ENCODE data around the gene MYCT1.
A peak's percentile ranks its signal among the peaks of the same experiment; 100 is the strongest.

Gene MYCT1

GRCh38 chr6:152723398-152723797 is 25.7 kb downstream of the MYCT1 start:
- no peak for DNase-seq (ENCODE audit: low spot score)

- DNase-seq (ENCODE audit: low spot score) = no peak
Observed at GRCh38 chr6:152726313-152726712, 28.6 kb downstream of the MYCT1 start.

- DNase-seq (ENCODE audit: low spot score) = peak; percentile 12
Observed at GRCh38 chr6:152727507-152727906, 29.8 kb downstream of the MYCT1 start.

GRCh38 chr6:152734630-152735029 is 36.9 kb downstream of the MYCT1 start:
- no peak for DNase-seq (ENCODE audit: low spot score)

GRCh38 chr6:152736687-152737273 is 39.1 kb downstream of the MYCT1 start:
- DNase-seq (ENCODE audit: low spot score) = no peak

GRCh38 chr6:152745509-152746171 is 47.9 kb downstream of the MYCT1 start:
- no peak for DNase-seq (ENCODE audit: low spot score)

GRCh38 chr6:152746172-152746553 is 48.5 kb downstream of the MYCT1 start:
- no peak for DNase-seq (ENCODE audit: low spot score)

GRCh38 chr6:152748843-152749242 is 51.1 kb downstream of the MYCT1 start:
- no peak for DNase-seq (ENCODE audit: low spot score)

- DNase-seq (ENCODE audit: low spot score) = no peak
Observed at GRCh38 chr6:152749336-152749735, 51.6 kb downstream of the MYCT1 start.

- peak; percentile 23 for DNase-seq (ENCODE audit: low spot score)
Observed at GRCh38 chr6:152750694-152751093, 53.0 kb downstream of the MYCT1 start, which contains the start of gene VIP. TSS of gene VIP (plus strand) at chr6:152750797. CDS start at chr6:152752178, 1,381 bp downstream.

GRCh38 chr6:152765331-152765730 is 67.6 kb downstream of the MYCT1 start:
- no peak for DNase-seq (ENCODE audit: low spot score)

GRCh38 chr6:152769159-152769558 is 71.5 kb downstream of the MYCT1 start:
- no peak for DNase-seq (ENCODE audit: low spot score)

GRCh38 chr6:152769993-152770392 is 72.3 kb downstream of the MYCT1 start:
- DNase-seq (ENCODE audit: low spot score) = no peak

- no peak for DNase-seq (ENCODE audit: low spot score)
Observed at GRCh38 chr6:152771061-152771687, 73.5 kb downstream of the MYCT1 start.

Measured in HuH-7 (cell line).